Left kidney (tissue), 2 donors: ENCODE data around the gene L3MBTL4. TPM values are rescaled to one million over a fixed set of nuclear protein-coding genes. Genes with fewer than 3 reads are reported as not detected.

Experiments used
- DNase-seq: peaks from one replicate; pipeline ENCODE4 v3.0.0-alpha.2; 2013
- polyA plus RNA-seq: library from polyadenylated mRNA; unstranded; fragments of 120-200 nt; gene quantifications from one replicate; pipeline ENCODE4 v1.2.1, GENCODE V29; 2013; ENCODE audit not compliant: insufficient read length

The L3MBTL4 gene
- polyA plus RNA-seq, 1 donor, result 6.4 TPM

DNA sequence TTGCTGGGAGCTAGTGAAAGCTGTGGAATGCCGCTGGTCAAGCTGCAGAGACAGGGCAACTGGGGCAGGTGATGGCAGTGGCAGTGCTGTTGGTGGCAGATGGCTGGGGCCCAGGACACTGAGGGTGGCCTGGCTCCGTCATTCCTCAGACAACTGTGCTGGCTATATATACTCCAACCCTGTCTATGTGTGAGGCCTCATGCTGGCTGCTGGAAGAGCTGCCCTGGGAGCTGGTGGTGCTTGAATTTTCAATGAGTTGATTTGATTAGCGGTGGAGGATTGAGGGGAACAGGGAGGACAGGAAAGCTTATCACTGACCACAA, 452.9 kb downstream of the L3MBTL4 start:
- no peak for DNase-seq

DNA sequence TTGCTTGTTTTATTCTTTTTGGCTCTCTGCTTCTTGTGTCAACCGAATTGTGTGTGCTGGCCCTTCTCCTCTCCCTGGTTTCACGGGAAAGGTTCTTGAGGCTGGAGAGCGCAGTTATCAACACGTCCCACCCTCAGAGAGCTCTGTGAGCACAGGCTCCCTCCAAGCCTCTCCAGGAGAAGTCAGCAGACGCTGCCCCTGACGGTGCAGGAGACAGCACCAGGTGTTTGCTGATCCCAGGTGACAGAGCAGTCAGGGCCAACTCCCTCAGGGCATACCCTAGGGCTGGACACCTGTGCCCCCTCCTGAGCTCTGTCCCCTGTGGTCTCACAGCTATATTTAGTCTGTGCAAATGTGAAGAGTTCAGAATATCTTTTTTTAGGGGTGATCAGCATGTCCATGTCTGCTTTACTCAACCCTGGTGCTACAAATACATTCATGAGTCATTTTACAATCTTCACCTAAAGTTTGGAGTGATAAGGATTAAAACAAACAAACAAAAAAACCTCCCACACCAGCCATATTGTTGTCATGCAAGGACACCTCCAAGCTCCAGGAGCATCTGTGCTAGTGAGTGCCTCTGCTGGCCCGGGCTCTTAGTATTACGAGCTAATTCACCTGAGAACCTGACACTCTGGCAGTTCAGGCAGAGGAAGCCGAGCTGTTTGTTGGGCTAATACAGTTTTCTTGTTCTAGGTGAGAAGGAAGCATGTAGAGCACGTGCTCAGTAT, 453.4 kb downstream of the L3MBTL4 start:
- DNase-seq, result no peak

DNA sequence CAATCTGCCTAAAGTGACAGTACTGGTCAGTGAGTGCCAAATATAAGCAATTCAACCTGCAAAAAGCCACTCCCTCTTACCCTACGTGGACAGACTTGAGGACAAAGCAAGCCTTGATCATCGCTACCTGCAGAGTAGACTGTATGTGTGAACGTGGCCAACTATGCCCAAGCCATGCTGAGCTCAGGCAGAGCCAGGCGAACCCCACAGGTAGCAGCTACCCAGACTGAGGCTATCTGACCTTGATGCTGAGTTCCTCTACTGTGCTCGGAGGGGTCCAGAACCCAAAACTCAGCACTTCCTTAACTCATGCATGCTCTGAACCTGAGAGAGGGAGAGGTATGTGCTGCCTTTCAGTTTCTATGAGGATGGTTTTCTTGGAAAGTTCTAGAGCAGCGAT, 455.9 kb downstream of the L3MBTL4 start:
- no peak for DNase-seq

DNA sequence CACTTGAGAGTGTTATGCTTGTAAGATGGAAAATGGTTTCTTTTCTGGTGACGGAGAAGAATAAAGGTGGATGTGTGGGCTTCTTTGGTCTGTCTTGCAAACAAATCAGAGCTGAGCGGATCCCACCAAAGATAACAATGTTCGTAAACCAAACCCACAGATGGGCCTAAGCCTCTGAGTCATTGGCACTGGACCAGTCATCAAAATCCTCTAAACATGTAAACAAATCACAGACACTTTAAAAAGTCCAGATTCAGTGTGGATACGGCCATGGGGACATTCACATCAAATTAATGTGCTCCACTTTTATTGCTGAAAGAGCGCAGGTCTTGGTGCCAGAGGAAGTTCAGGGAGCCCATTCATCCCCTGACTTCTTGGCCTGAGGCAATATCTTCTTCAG, 458.9 kb downstream of the L3MBTL4 start:
- no peak for DNase-seq

- no peak for DNase-seq
These were observed 463.1 kb downstream of the L3MBTL4 start for GRCh38 chr18:5951515-5952091.

DNA sequence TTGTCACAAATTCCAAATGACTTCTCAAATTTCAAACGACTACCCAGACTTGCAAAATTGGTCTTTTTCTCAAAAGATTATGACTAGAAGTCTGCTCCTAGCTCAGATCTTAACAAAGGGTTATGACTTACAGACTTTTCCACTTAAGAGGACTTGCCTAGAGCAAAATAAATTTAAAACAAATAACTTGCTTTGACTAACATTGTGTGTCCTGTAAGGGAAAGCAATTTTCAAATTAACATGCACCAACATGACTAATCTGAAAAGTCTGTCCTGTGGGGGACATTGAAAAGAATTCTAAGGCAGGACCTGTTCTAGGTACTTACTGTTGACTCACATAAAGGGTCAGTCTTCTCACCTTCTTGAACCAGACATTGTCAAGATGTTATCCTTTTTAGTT, 465.9 kb downstream of the L3MBTL4 start:
- no peak for DNase-seq

DNA sequence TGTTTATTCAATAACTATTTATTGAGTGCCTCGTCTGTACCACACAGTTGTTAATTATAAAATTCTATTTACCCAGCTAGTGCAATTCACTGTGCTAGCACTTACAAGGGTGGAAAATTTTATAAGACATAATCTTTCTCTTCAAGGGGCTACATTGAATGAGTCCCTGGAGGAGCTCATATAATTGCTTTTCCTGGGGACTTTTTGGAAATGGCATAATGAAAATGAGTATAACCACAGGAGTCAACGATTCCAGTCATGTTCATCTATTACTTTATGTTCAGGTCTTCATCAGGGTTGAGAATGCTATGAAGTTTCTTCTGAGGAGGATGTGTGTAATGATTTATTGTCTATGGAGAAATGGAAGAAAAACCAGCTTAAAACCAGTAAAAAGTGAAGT, 466.5 kb downstream of the L3MBTL4 start:
- DNase-seq, result no peak

DNA sequence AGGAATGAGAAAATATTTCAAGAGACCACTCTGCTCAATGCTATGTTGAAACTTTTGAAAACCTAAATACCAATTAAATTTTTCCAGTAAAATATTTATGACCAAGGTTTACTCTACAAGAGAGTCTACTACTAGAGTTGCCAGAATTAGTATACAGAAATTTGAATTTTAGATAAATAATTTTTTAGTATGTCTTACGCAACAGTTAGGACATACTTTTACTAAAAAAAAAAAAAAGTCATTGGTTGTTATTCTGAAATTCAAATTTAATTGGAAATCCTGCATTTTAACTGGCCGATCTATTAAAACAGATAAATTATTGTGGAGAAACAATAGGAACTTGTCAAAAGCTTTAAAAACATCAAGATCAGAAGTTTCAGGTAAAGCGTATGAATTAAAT, 470.3 kb downstream of the L3MBTL4 start:
- no peak for DNase-seq

- DNase-seq, result no peak
These were observed 471.2 kb downstream of the L3MBTL4 start for GRCh38 chr18:5943514-5943913.

- no peak for DNase-seq
These were observed 472.1 kb downstream of the L3MBTL4 start for GRCh38 chr18:5942591-5942990.

DNA sequence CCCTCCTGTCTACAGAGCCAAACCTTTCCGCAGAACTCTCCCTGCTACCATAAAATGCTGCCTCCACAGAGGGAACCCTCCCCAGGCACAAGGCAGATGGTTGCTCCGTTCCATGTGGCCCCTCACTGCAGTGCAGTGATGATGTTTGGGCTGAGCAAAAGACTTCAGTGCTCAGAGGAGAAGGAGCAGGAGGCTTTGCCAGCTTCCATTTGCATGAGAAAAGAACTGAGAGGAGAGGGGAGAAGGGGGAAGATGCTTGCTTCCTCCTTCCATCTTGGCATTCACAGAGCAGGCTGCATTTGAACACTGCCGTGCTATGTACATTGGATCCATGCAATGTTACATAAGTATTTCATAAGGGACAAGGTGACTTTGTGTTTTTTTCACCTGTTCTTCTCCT, 472.8 kb downstream of the L3MBTL4 start:
- no peak for DNase-seq

DNA sequence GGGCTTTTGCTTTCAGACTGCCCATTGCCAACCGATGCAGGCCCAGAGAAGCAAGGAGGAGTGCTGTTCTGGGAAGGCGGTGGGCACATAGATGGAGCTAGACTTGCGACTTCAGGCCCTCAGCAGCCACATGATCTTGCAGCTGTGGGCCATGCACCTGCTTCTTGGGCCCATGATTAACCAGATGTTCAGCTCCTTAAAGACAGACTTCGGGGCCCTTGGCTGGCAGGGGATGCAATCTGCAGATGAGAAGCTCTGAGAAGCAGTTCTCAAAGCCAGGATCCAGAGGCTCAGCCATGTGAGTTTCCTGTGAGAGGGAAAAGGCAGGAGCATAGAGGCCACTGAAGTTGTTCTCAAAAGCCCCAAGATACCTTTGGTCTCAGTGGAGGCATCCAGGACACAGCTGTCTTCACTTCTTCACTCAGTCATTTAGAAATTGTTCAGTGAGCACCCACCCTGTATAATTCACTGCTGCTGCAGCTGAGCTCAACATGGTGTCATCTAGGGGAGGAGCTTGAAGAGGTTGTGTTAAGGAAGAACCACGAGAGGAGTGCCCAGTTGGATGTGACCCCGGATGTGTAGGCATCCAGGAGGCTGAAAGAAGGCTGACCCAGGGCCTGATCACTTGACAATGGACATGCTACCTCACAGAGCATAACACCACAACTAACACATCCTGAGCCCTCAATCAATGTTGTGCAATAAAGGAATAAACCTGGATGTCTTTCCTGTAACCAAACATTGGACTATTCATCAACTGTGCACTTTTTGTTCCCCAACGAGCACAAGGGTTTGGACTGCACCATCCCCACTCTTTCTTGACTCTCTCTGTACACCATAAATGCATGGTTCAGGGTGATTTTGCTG, 474.7 kb downstream of the L3MBTL4 start:
- DNase-seq, result no peak

- DNase-seq, result no peak
These were observed 476.9 kb downstream of the L3MBTL4 start for GRCh38 chr18:5937795-5938194.

GRCh38 chr18:5937121-5937520, 477.6 kb downstream of the L3MBTL4 start:
- no peak for DNase-seq

DNA sequence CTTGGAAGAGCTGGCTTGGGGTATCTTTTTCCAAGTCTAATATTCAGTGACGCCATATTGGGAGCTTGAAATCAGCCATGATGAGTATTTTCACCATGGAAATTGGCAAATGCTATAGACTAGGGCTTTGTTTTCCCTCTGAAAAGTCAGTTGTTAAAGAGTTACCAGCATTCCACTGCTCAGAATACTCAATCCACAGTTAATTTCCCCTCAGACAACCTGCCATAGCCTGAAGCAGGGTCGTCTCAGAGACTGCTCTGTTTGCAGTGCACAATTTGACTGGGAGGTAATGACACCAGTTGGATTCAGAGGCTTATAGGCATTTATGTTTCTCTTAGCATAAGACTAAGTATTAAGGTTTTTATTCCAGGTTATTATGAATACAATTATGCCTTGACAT, 483.9 kb downstream of the L3MBTL4 start:
- no peak for DNase-seq

GRCh38 chr18:5918205-5918858, 496.4 kb downstream of the L3MBTL4 start:
- no peak for DNase-seq

DNA sequence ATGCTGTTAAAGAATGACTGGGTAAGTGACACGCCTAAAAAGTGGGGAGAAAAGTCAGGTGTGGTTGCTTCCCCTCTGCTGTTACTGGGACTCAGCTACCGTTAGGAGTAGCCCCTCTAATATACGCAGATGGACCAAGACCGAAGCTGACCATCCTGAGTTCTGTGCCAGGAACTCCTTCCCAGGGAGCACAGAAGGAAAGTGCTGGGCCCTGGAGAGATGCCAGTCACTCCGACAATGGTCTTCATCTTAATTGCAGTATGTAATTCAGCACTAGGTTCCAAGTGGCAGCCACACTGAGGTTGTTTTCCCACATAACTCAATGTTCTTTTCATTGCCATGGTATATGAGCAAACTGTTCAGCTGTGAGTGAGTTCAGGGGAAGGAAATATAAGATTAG, 499.8 kb downstream of the L3MBTL4 start:
- DNase-seq, result no peak

- no peak for DNase-seq
These were observed 500.7 kb downstream of the L3MBTL4 start for GRCh38 chr18:5914016-5914415.

DNA sequence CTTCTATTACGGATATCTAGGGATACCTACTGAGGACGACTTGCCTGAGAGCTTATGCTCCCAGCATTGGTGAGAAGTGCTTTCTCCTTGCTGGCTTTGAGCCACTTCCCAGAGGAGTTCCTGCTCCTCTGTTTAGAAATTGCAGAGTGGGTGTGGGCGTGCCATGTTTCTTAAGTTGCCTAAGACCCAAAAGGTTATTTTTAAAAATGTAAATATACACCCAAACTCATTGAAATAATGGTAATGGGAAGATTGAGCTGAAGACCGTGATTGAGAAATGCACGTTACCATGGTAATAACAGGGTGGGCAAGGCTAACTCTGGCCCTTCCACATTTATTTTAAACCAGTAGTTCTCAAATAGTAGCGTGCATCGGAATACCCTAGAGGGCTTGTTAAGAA, 502.1 kb downstream of the L3MBTL4 start:
- DNase-seq, result no peak

- DNase-seq, result no peak
These were observed 505.6 kb downstream of the L3MBTL4 start for GRCh38 chr18:5909125-5909524.
